ENCODE measurements around the gene MAEA. TPM values are rescaled to one million over a fixed set of nuclear protein-coding genes. Genes with fewer than 3 reads are reported as not detected.

Gene MAEA
- total RNA-seq, 3 donors from 2014 or later = 49.9 to 76.7 (median 62.3) TPM

- Histone ChIP-seq H3K4me1 (peaks cover 6 to 7% of the 10 kb centered on the region in 2 donors), H3K9me3 (no peaks in the 10 kb centered on the region), H3K27me3 (no peaks in the 10 kb centered on the region), H3K27ac (no peak overlapping the region), H3K36me3 (no peaks in the 10 kb centered on the region), H3K4me3 (no peak overlapping the region)
- intact Hi-C loops (cut with DNase I; ENCODE audit: low total_unique reads) = no loop called here
- TF ChIP-seq POLR2AphosphoS5 (IDR thresholded peaks at IDR 0.05) = no peak
- no peak for DNase-seq (ENCODE audit: low spot score in 2 of 2)
Measured at GRCh38 chr4:1307951-1308735, 18.5 kb downstream of the MAEA start.

GRCh38 chr4:1309261-1310010 lies 19.7 kb downstream of the MAEA start:
- TF ChIP-seq POLR2AphosphoS5 (IDR thresholded peaks at IDR 0.05) (peak in 1 of 3 donors; percentile 14), CTCF (IDR thresholded peaks at IDR 0.05) (no peak)
- peaks cover 6 to 7% of the 10 kb centered on the region in 2 donors for H3K4me1 ChIP-seq
- intact Hi-C loops (cut with DNase I; ENCODE audit: low total_unique reads) = no loop called here
- H3K27ac ChIP-seq = peak overlapping the region; percentile 65 to 83
- H3K9me3 ChIP-seq = no peaks in the 10 kb centered on the region
- peak; percentile 76 to 81 for DNase-seq (ENCODE audit: low spot score in 2 of 2)
- H3K36me3 ChIP-seq = no peaks in the 10 kb centered on the region
- no peaks in the 10 kb centered on the region for H3K27me3 ChIP-seq
- H3K4me3 ChIP-seq = peak overlapping the region; percentile 44 to 69 (median 50)

DNA sequence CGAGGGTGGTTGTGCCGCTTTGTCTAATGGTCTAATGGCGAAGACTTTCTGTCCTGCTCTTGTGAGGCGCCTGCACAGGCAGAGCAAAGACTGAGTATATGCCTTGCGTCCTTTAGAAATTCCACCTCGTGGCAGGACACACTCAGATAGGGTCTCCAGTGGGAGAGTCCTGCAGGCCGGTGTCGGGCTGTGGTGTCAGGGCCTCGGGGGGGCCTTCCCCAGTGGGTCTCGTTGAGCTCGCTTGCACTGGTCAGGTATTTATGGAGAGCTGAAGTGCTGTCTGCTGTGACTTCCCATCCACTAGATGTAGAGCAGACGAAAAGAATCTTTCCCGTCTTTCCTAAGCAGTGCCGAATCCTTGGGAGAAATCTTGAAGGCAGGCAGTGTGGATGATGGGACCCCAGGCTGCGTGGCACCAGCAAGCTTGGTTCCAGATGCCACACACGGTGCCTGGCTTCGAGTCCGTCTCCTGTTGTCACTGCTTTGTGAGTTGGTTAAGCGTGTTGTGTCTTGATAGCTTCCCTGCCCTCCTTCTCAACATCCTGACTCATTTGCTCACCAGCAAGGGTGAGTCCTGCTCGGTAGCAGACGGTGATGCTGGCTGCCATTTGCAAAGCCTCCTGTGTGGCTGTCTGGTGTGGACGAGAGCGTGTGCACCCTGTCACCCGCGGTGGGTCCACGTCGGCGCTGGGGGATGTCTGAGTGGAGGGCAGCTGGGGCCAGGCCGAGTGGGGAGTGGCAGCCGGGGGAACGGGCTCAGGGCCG lies 20.5 kb downstream of the MAEA start:
- intact Hi-C loops (cut with DNase I; ENCODE audit: low total_unique reads) = no loop called here
- Histone ChIP-seq H3K27me3 (no peaks in the 10 kb centered on the region), H3K4me1 (peaks cover 6 to 7% of the 10 kb centered on the region in 2 donors), H3K4me3 (peak overlapping the region; percentile 44 to 69 (median 50)), H3K9me3 (no peaks in the 10 kb centered on the region), H3K27ac (peak overlapping the region; percentile 5 to 83), H3K36me3 (peaks cover under 1% of the 10 kb centered on the region)
- DNase-seq (ENCODE audit: low spot score in 2 of 2) = no peak
- TF ChIP-seq CTCF (IDR thresholded peaks at IDR 0.05) = no peak

GRCh38 chr4:1310796-1311631 lies 21.3 kb downstream of the MAEA start:
- H3K27ac ChIP-seq = peak overlapping the region in 1 of 2 donors; percentile 83
- peaks cover 4% of the 10 kb centered on the region for H3K36me3 ChIP-seq
- TF ChIP-seq POLR2AphosphoS5 (IDR thresholded peaks at IDR 0.05) (peak in 1 of 3 donors; percentile 9), POLR2A (IDR thresholded peaks at IDR 0.05) (no peak), CTCF (IDR thresholded peaks at IDR 0.05) (no peak)
- intact Hi-C loops (cut with DNase I; ENCODE audit: low total_unique reads) = no loop called here
- DNase-seq (ENCODE audit: low spot score in 2 of 2) = no peak
- no peaks in the 10 kb centered on the region for H3K9me3 ChIP-seq
- no peaks in the 10 kb centered on the region for H3K27me3 ChIP-seq
- peak overlapping the region in 2 of 3 donors; percentile 50 to 69 for H3K4me3 ChIP-seq
- H3K4me1 ChIP-seq = peaks cover 6 to 7% of the 10 kb centered on the region in 2 donors
